Retina (tissue), 1 donor: ENCODE measurements around the gene PAWR.
"Not testable (repeated sequence)": the region's sequence is repeated elsewhere in the genome, so short reads cannot be mapped to it uniquely, and the experiment has no call there.

ENCODE experiments used
- DNase-seq: peaks from one replicate; pipeline ENCODE4 v3.0.0-alpha.2; 2016

The PAWR gene

GRCh38 chr12:79547044-79547734 is 143.6 kb downstream of the PAWR start:
- no peak for DNase-seq

- DNase-seq: no peak
These were observed 144.2 kb downstream of the PAWR start for GRCh38 chr12:79546466-79547043.

GRCh38 chr12:79544439-79544838 is 146.3 kb downstream of the PAWR start:
- not testable (repeated sequence) for DNase-seq

- no peak for DNase-seq
These were observed 153.1 kb downstream of the PAWR start for GRCh38 chr12:79537675-79538074.

- DNase-seq: no peak
These were observed 155.0 kb downstream of the PAWR start for GRCh38 chr12:79535751-79536150.
